Endothelial cell of umbilical vein (primary cell): ENCODE measurements around the gene RNF144B.
"Not testable (repeated sequence)": the region's sequence is repeated elsewhere in the genome, so short reads cannot be mapped to it uniquely, and the experiment has no call there.

ENCODE experiments used
- CTCF ChIP-seq, 2 donors: IDR thresholded peaks; 1 replicate in 1 of 2; 2 replicates in 1 of 2; pipeline ENCODE4 v1.5.1; 2011; ENCODE audit warnings: low read length in 2 of 2, mild to moderate bottlenecking in 2 of 2, moderate library complexity in 2 of 2, control low read depth in 1 of 2, inconsistent platforms in 1 of 2, low read depth in 1 of 2; ENCODE audit not compliant: insufficient read depth in 1 of 2; ENCODE audit errors: extremely low read depth in 1 of 2
- MYC ChIP-seq: IDR thresholded peaks from one replicate; pipeline ENCODE4 v1.6.1; 2011; ENCODE audit warnings: mild to moderate bottlenecking, low read depth, low read length
- POLR2A ChIP-seq: IDR thresholded peaks from 2 replicates; pipeline ENCODE4 v1.6.1; 2012; ENCODE audit warnings: low read depth, mild to moderate bottlenecking, control low read depth, low read length

- TF ChIP-seq POLR2A; MYC; CTCF (IDR thresholded peaks at IDR 0.05; ENCODE audit: extremely low read depth in 1 of 2, insufficient read depth in 1 of 2, low read depth in 1 of 2, low read length in 2 of 2): not testable (repeated sequence)
These were observed 11.1 kb downstream of the RNF144B start for GRCh38 chr6:18398225-18398624.
